K562 (cell line): Measurements from ENCODE around the gene HDGFL2. TPM values are rescaled to one million over a fixed set of nuclear protein-coding genes. Genes with fewer than 3 reads are reported as not detected.

ENCODE experiments used
- ATAC-seq: fragments of 200-7000 bp; cut with Tn5 transposase; 3 replicates; pipeline ENCODE4 v1.9.1; 2020; ENCODE audit warnings: moderate library complexity
- BruUV-seq: library from RNA; stranded (reverse); fragments of 400-500 nt; replicated peaks from 2 replicates; lab custom pipeline; 2021; lab: Mats Ljungman, UMichigan
- CTCF ChIA-PET: fragments of 300-600 bp; formaldehyde crosslinking; extraction: SDS; loops from one replicate; lab custom pipeline; 2021; ENCODE audit warnings: low intra/inter-chr PET ratio; lab: Yijun Ruan, JAX
- POLR2A ChIA-PET: fragments of 300-600, 350-650 bp; sonication (Branson Sonifier 250); formaldehyde crosslinking; extraction: SDS; loops from one replicate; lab custom pipeline; 2021; ENCODE audit warnings: antibody characterized with exemption, inconsistent platforms; lab: Yijun Ruan, JAX
- DNase-seq, 4 experiments: peaks; one replicate each; pipeline versions ENCODE4 v3.0.0 to v3.0.0-alpha.2; 2011 to 2018; ENCODE audit warnings: low spot score in 3 of 4, mixed read lengths in 3 of 4; ENCODE audit errors: extremely low read depth in 1 of 4
- FAIRE-seq: peaks from 2 replicates; lab custom pipeline; 2011; peaks lifted over from hg19 to GRCh38; lab: Jason Lieb, UNC
- H2AFZ ChIP-seq: 2 replicates; pipeline ENCODE4 v1.6.0; 2011; ENCODE audit warnings: low read depth, low read length, control low read depth, inconsistent platforms
- H3K27ac ChIP-seq: fragments of 200-600 bp; 3 replicates; pipeline ENCODE4 v1.8.0; 2011; ENCODE audit warnings: low read depth, mild to moderate bottlenecking, control low read depth, inconsistent platforms, low read length, moderate library complexity, mixed read lengths; ENCODE audit errors: extremely low read depth
- H3K27me3 ChIP-seq, 2 experiments: fragments of 300-600 bp in 1 of 2; 2 replicates in 1 of 2; 3 replicates in 1 of 2; pipeline versions ENCODE4 v1.6.0 to v1.8.0; 2011; ENCODE audit warnings: inconsistent platforms in 2 of 2, low read length in 2 of 2, mild to moderate bottlenecking in 1 of 2, mixed read lengths in 1 of 2, moderate library complexity in 1 of 2; ENCODE audit not compliant: control insufficient read depth in 2 of 2, insufficient read depth in 2 of 2
- H3K36me3 ChIP-seq: fragments of 300-600 bp; 3 replicates; pipeline ENCODE4 v1.8.0; 2011; ENCODE audit warnings: mild to moderate bottlenecking, low read length, inconsistent platforms; ENCODE audit not compliant: control insufficient read depth, insufficient read depth
- H3K4me1 ChIP-seq, 2 experiments: fragments of 200-600 bp in 1 of 2; replicated peaks in 1 of 2; 2 replicates in 1 of 2; 3 replicates in 1 of 2; pipeline versions ENCODE4 v1.5.1 to v1.8.0; 2011; ENCODE audit warnings: inconsistent platforms in 2 of 2, low read length in 2 of 2, mild to moderate bottlenecking in 1 of 2, mixed read lengths in 1 of 2, moderate library complexity in 1 of 2; ENCODE audit not compliant: control insufficient read depth in 2 of 2, insufficient read depth in 2 of 2
- H3K4me2 ChIP-seq: 2 replicates; pipeline ENCODE4 v1.6.1; 2011; ENCODE audit warnings: low read length, control low read depth, inconsistent platforms, mixed read lengths; ENCODE audit not compliant: insufficient read depth
- H3K4me3 ChIP-seq: fragments of 200-600 bp; sonication (generic), shearing (Covaris generic); 2 replicates; pipeline ENCODE4 v1.5.1; 2016; ENCODE audit warnings: control low read depth, inconsistent platforms
- H3K79me2 ChIP-seq: fragments of 200-600 bp; 3 replicates; pipeline ENCODE4 v1.8.0; 2011; ENCODE audit warnings: low read length, inconsistent platforms; ENCODE audit not compliant: control insufficient read depth, insufficient read depth
- H3K9ac ChIP-seq, 2 experiments: 2 replicates each; pipeline versions ENCODE4 v1.6.0 to v1.6.1; 2011; ENCODE audit warnings: low read depth in 2 of 2, low read length in 2 of 2, control low read depth in 1 of 2, inconsistent platforms in 1 of 2, mild to moderate bottlenecking in 1 of 2, mixed read lengths in 1 of 2; ENCODE audit not compliant: insufficient read depth in 1 of 2
- H3K9me1 ChIP-seq: one replicate; pipeline ENCODE4 v1.6.0; 2011; ENCODE audit warnings: inconsistent platforms, mild to moderate bottlenecking, low read length, moderate library complexity; ENCODE audit not compliant: control insufficient read depth, insufficient read depth
- H3K9me3 ChIP-seq: replicated peaks from 2 replicates; pipeline ENCODE4 v1.5.1; 2011; ENCODE audit warnings: low read depth, low read length, inconsistent platforms; ENCODE audit not compliant: control insufficient read depth, insufficient read depth
- H4K20me1 ChIP-seq: replicated peaks from 2 replicates; pipeline ENCODE4 v1.6.1; 2011; ENCODE audit warnings: low read length, inconsistent platforms, mixed read lengths; ENCODE audit not compliant: control insufficient read depth, insufficient read depth
- BRF1 ChIP-seq: IDR thresholded peaks from 3 replicates; pipeline ENCODE4 v1.6.1; 2011; ENCODE audit warnings: borderline replicate concordance, mild to moderate bottlenecking; ENCODE audit not compliant: insufficient read length; ENCODE audit errors: extremely low read depth
- CTCFL ChIP-seq: IDR thresholded peaks from 2 replicates; pipeline ENCODE4 v1.6.1; 2011; ENCODE audit warnings: borderline replicate concordance, low read depth, mild to moderate bottlenecking, moderate library complexity, low read length; ENCODE audit not compliant: insufficient read depth, poor library complexity, severe bottlenecking
- DNMT1 ChIP-seq: fragments of 450-650 bp; IDR thresholded peaks from 2 replicates; pipeline ENCODE4 v1.6.1; 2016; ENCODE audit warnings: antibody characterized with exemption, mild to moderate bottlenecking
- E2F8 ChIP-seq: fragments of 450-650 bp; IDR thresholded peaks from 2 replicates; pipeline ENCODE4 v1.7.1; 2018; ENCODE audit warnings: mild to moderate bottlenecking, low read depth; ENCODE audit not compliant: partially characterized antibody
- JUN ChIP-seq, 2 experiments: sonication (generic) in 1 of 2; formaldehyde crosslinking in 1 of 2; IDR thresholded peaks; 2 replicates each; pipeline versions ENCODE4 v1.6.1 to v1.8.0; 2012 to 2022; ENCODE audit warnings: borderline replicate concordance in 2 of 2, mild to moderate bottlenecking in 2 of 2, improper control_type of control experiment in 1 of 2, low read depth in 1 of 2, low read length in 1 of 2, missing genetic modification reagents in 1 of 2
- MAX ChIP-seq: sonication (generic); formaldehyde crosslinking; IDR thresholded peaks from 2 replicates; pipeline ENCODE4 v1.9.0; 2022; ENCODE audit warnings: mild to moderate bottlenecking, missing genetic modification reagents
- POLR2B ChIP-seq: fragments of 450-650 bp; IDR thresholded peaks from 2 replicates; pipeline ENCODE4 v1.6.1; 2018; ENCODE audit warnings: low read depth; ENCODE audit not compliant: partially characterized antibody
- SUPT5H ChIP-seq: fragments of 450-650 bp; IDR thresholded peaks from 2 replicates; pipeline ENCODE4 v1.6.1; 2016
- USF1 ChIP-seq: sonication (generic); formaldehyde crosslinking; IDR thresholded peaks from 2 replicates; pipeline ENCODE4 v1.9.0; 2022; ENCODE audit warnings: mild to moderate bottlenecking, missing genetic modification reagents
- ZC3H4 ChIP-seq: sonication (generic); formaldehyde crosslinking; IDR thresholded peaks from 2 replicates; pipeline ENCODE4 v1.9.0; 2021; ENCODE audit warnings: missing genetic modification reagents, borderline replicate concordance
- ZNF280B ChIP-seq: fragments of 250-450 bp; sonication (Bioruptor Pico); IDR thresholded peaks from 2 replicates; pipeline ENCODE4 v1.5.1; 2021; ENCODE audit warnings: mild to moderate bottlenecking
- WGBS: fragments of 100-300 bp; shearing (Covaris generic); methylation state at CpG from one replicate; pipeline ENCODE4 v1.1.6; 2016; ENCODE audit warnings: low coverage, mixed read lengths; ENCODE audit not compliant: insufficient coverage; ENCODE audit errors: missing lambda C conversion rate; 5-methylcytosine and 5-hydroxymethylcytosine counted together
- in situ Hi-C: fragments of 300-500 bp; cut with MboI; formaldehyde crosslinking; loops from 4 replicates; pipeline ENCODE4 v1.15.0; 2018; ENCODE audit warnings: inconsistent platforms, mixed read lengths
- intact Hi-C: fragments of 100-400 bp; cut with micrococcal nuclease; formaldehyde crosslinking; loops from 2 replicates; pipeline ENCODE4 v1.14.2; 2022
- polyA plus RNA-seq, 8 experiments: library from polyadenylated mRNA; depleted of rRNA in 4 of 8; stranded (reverse) in 5 of 8; unstranded in 3 of 8; fragments of >200 nt; fragmentation: Nextera tagmentation in 2 of 8; fragmentation: Illumina TruSeq in 1 of 8; extraction: Ambion mirVana in 2 of 8; extraction: Trizol in 1 of 8; gene quantifications; 2 replicates each; pipeline versions ENCODE4 v1.2.1 to v1.2.3, GENCODE V29; 2011 to 2014; ENCODE audit warnings: inconsistent platforms in 1 of 8, missing spikeins in 1 of 8
- total RNA-seq, 7 experiments: library from RNA; depleted of rRNA in 6 of 7; stranded (reverse); fragments of >200 nt in 6 of 7; fragmentation: Illumina TruSeq in 2 of 7; extraction: Trizol in 2 of 7; gene quantifications; 2 replicates each; pipeline versions ENCODE4 v1.2.1 to v1.2.3, GENCODE V29; 2011 to 2021; ENCODE audit warnings: low replicate concordance in 1 of 7

The HDGFL2 gene
- total and polyA plus RNA-seq, 9 of the 15 experiments (the other 6 are each of a cell fraction or from before 2014, with no cell fraction given), result 0.13 to 61.7 (median 16.0) TPM

GRCh38 chr19:4548238-4548584, 76.1 kb downstream of the HDGFL2 start:
- CTCF ChIA-PET, result no interaction called here
- H2AFZ ChIP-seq, result no peak overlapping the region
- H3K27me3 ChIP-seq, result no peaks in the 10 kb centered on the region
- no peak for DNase-seq
- H3K9ac ChIP-seq, result no peak overlapping the region
- H3K4me3 ChIP-seq, result no peak overlapping the region
- intact Hi-C loops, result no loop called here
- TF ChIP-seq MAX (peak; percentile 33; the same call in 1 of the 2 replicates), POLR2B (no peak), E2F8 (no peak), BRF1 (no peak), ZNF280B (CRISPR knock-in tag) (no peak), ZC3H4 (CRISPR knock-in tag) (no peak), CTCFL (no peak), SUPT5H (no peak), DNMT1 (no peak), USF1 (CRISPR knock-in tag) (0 out of 2 replicates have a peak, but pooled peaks have one; percentile 15), JUN (IDR thresholded peaks at IDR 0.05; ENCODE audit: borderline replicate concordance, low read depth, low read length) (no peak), JUN (CRISPR knock-in tag; IDR thresholded peaks at IDR 0.05; ENCODE audit: borderline replicate concordance) (no peak)
- TF ChIP-seq, all 486 proteins: peak for 2
- WGBS, result 61% methylated on average over 13 of the region's 14 CpGs
- no peaks in the 10 kb centered on the region for H3K36me3 ChIP-seq
- H3K4me2 ChIP-seq, result no peak overlapping the region
- H3K27ac ChIP-seq, result no peak overlapping the region
- peaks cover 0 to 36% of the 10 kb centered on the region in 2 experiments; a peak in 4 of 5 replicates for H3K4me1 ChIP-seq
- no peaks in the 10 kb centered on the region for H3K9me1 ChIP-seq
- POLR2A ChIA-PET, result interaction anchor here (0.8 to 1.1 kb wide), 2 partner anchors 8 to 9 kb away, joined by 3 to 4 read pairs; no protein-coding TSS in a partner anchor
- in situ Hi-C loops, result no loop called here
- H4K20me1 ChIP-seq, result no peaks in the 10 kb centered on the region
- ATAC-seq (no peak), FAIRE-seq (no peak)
- H3K79me2 ChIP-seq, result no peaks in the 10 kb centered on the region
- BruUV-seq, result no TSS peak
- H3K9me3 ChIP-seq, result no peaks in the 10 kb centered on the region
